ENCODE measurements around the gene CEP89.
"Not testable (repeated sequence)": the region's sequence is repeated elsewhere in the genome, so short reads cannot be mapped to it uniquely, and the experiment has no call there.

The CEP89 gene

GRCh38 chr19:32988724-32989123 lies 17.0 kb upstream of the CEP89 start:
- Histone ChIP-seq H3K36me3 (ENCODE audit: insufficient read depth, low read length) (no peaks in the 10 kb centered on the region), H3K4me1 (ENCODE audit: insufficient read depth, low read length, poor library complexity, severe bottlenecking) (no peaks in the 10 kb centered on the region), H3K4me2 (ENCODE audit: low read depth, low read length, poor library complexity, severe bottlenecking) (no peak overlapping the region), H3K9ac (ENCODE audit: low read depth, low read length, poor library complexity, severe bottlenecking) (no peak overlapping the region), H3K9me3 (ENCODE audit: insufficient read depth, low read depth, low read length) (no peaks in the 10 kb centered on the region), H2AFZ (ENCODE audit: low read length) (no peak overlapping the region), H3K27me3 (ENCODE audit: insufficient read depth, low read length, poor library complexity, severe bottlenecking) (no peaks in the 10 kb centered on the region), H3F3A (ENCODE audit: low read depth) (no peaks in the 10 kb centered on the region), H3K9me2 (replicated peaks; ENCODE audit: low read depth, low read length) (no peaks in the 10 kb centered on the region), H4K20me1 (ENCODE audit: insufficient read depth, low read length, poor library complexity, severe bottlenecking) (no peaks in the 10 kb centered on the region), H3K4me3 (ENCODE audit: low read length, poor library complexity, severe bottlenecking) (no peak overlapping the region), H3K79me2 (ENCODE audit: insufficient read depth, low read length) (no peaks in the 10 kb centered on the region)
- TF ChIP-seq EZH2phosphoT487 (IDR thresholded peaks at IDR 0.05; ENCODE audit: borderline replicate concordance), result no peak
- TF ChIP-seq, protein P1, sequence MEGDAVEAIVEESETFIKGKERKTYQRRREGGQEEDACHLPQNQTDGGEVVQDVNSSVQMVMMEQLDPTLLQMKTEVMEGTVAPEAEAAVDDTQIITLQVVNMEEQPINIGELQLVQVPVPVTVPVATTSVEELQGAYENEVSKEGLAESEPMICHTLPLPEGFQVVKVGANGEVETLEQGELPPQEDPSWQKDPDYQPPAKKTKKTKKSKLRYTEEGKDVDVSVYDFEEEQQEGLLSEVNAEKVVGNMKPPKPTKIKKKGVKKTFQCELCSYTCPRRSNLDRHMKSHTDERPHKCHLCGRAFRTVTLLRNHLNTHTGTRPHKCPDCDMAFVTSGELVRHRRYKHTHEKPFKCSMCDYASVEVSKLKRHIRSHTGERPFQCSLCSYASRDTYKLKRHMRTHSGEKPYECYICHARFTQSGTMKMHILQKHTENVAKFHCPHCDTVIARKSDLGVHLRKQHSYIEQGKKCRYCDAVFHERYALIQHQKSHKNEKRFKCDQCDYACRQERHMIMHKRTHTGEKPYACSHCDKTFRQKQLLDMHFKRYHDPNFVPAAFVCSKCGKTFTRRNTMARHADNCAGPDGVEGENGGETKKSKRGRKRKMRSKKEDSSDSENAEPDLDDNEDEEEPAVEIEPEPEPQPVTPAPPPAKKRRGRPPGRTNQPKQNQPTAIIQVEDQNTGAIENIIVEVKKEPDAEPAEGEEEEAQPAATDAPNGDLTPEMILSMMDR (conservative IDR thresholded peaks at IDR 0.05; ENCODE audit: low read length), result no peak

DNA sequence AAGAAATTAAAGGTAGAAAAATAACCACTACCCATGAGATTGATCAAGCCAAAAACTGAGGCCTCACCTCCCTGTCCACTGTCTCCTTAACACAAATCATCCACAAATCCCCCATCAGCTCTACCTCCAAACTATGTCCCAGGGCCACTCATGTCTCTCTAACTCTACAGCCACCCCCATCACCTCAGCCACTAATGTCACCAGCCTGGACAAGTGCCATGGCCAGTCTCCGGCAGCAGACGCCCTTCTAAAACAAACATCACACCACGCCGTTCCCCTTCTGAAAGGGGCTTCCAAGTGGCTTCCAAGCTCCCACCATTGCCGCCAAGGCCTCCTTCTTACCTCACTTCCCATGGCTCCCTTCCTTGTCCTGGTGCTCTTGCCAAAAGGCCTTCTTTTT lies 16.5 kb upstream of the CEP89 start:
- not testable (repeated sequence) for H3K9me3 ChIP-seq (ENCODE audit: insufficient read depth, low read depth, low read length); H4K20me1 ChIP-seq (ENCODE audit: insufficient read depth, low read length, poor library complexity, severe bottlenecking); H3K4me1 ChIP-seq (ENCODE audit: insufficient read depth, low read length, poor library complexity, severe bottlenecking); H3K4me3 ChIP-seq (ENCODE audit: low read length, poor library complexity, severe bottlenecking); H3K36me3 ChIP-seq (ENCODE audit: insufficient read depth, low read length); H3F3A ChIP-seq (ENCODE audit: low read depth); H3K79me2 ChIP-seq (ENCODE audit: insufficient read depth, low read length); H3K9ac ChIP-seq (ENCODE audit: low read depth, low read length, poor library complexity, severe bottlenecking); H3K9me2 ChIP-seq (replicated peaks; ENCODE audit: low read depth, low read length); H3K27me3 ChIP-seq (ENCODE audit: insufficient read depth, low read length, poor library complexity, severe bottlenecking); H3K4me2 ChIP-seq (ENCODE audit: low read depth, low read length, poor library complexity, severe bottlenecking); H2AFZ ChIP-seq (ENCODE audit: low read length)

DNA sequence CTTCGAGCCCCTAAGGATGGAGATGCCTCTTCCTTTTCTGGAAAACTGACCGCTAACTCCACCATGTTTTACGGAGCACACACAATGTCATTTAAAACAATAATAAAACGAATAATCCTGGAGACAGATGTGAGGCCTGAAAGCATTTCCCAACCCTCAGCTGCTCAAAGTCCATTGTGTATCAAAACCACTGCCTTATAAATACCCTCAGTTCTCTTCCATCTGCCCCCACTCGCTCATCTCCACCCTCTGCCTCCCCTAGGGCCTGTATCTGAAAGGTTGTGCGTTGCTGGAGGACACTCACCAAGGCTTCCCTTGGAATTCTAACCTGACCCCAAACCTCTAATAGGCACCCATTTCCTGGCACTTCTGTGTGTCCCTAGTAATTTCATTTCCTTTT lies 10.7 kb upstream of the CEP89 start:
- H3F3A ChIP-seq (ENCODE audit: low read depth); H3K9me2 ChIP-seq (replicated peaks; ENCODE audit: low read depth, low read length); H3K79me2 ChIP-seq (ENCODE audit: insufficient read depth, low read length); H2AFZ ChIP-seq (ENCODE audit: low read length); H3K9ac ChIP-seq (ENCODE audit: low read depth, low read length, poor library complexity, severe bottlenecking); H3K4me3 ChIP-seq (ENCODE audit: low read length, poor library complexity, severe bottlenecking); H3K9me3 ChIP-seq (ENCODE audit: insufficient read depth, low read depth, low read length); H3K27me3 ChIP-seq (ENCODE audit: insufficient read depth, low read length, poor library complexity, severe bottlenecking); H3K36me3 ChIP-seq (ENCODE audit: insufficient read depth, low read length); H4K20me1 ChIP-seq (ENCODE audit: insufficient read depth, low read length, poor library complexity, severe bottlenecking); H3K4me2 ChIP-seq (ENCODE audit: low read depth, low read length, poor library complexity, severe bottlenecking); H3K4me1 ChIP-seq (ENCODE audit: insufficient read depth, low read length, poor library complexity, severe bottlenecking): not testable (repeated sequence)

- H3K4me3 ChIP-seq (ENCODE audit: low read length, poor library complexity, severe bottlenecking); H3K36me3 ChIP-seq (ENCODE audit: insufficient read depth, low read length); H4K20me1 ChIP-seq (ENCODE audit: insufficient read depth, low read length, poor library complexity, severe bottlenecking): not testable (repeated sequence)
Measured at GRCh38 chr19:32979807-32980206, 8.0 kb upstream of the CEP89 start.

DNA sequence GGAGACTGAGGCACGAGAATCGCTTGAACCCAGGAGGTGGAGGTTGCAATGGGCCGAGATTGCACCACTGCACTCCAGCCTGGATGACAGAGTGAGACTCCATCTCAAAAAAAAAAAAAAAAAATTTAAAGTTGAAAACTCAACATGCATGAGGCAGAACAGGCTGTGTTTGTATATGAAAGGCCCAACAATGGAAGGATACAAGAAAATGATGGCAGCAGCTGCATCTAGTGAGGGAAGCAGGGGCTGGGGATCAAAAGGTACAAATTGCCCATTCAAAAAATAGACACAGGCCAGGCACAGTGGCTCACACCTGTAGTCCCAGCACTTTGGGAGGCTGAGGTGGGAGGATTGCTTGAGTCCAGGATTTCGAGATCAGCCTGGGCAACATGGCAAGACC lies 6.1 kb upstream of the CEP89 start:
- not testable (repeated sequence) for H3K4me1 ChIP-seq (ENCODE audit: insufficient read depth, low read length, poor library complexity, severe bottlenecking); H3K9me3 ChIP-seq (ENCODE audit: insufficient read depth, low read depth, low read length); H3F3A ChIP-seq (ENCODE audit: low read depth); H3K27me3 ChIP-seq (ENCODE audit: insufficient read depth, low read length, poor library complexity, severe bottlenecking); H3K79me2 ChIP-seq (ENCODE audit: insufficient read depth, low read length); H3K9me2 ChIP-seq (replicated peaks; ENCODE audit: low read depth, low read length); H3K36me3 ChIP-seq (ENCODE audit: insufficient read depth, low read length); H3K9ac ChIP-seq (ENCODE audit: low read depth, low read length, poor library complexity, severe bottlenecking); H2AFZ ChIP-seq (ENCODE audit: low read length); H4K20me1 ChIP-seq (ENCODE audit: insufficient read depth, low read length, poor library complexity, severe bottlenecking); H3K4me2 ChIP-seq (ENCODE audit: low read depth, low read length, poor library complexity, severe bottlenecking); H3K4me3 ChIP-seq (ENCODE audit: low read length, poor library complexity, severe bottlenecking)

More at GRCh38 chr19:32979807-32980206, 8.0 kb upstream of the CEP89 start:
- not testable (repeated sequence) for H3K9me3 ChIP-seq (ENCODE audit: insufficient read depth, low read depth, low read length); H3F3A ChIP-seq (ENCODE audit: low read depth); H3K4me1 ChIP-seq (ENCODE audit: insufficient read depth, low read length, poor library complexity, severe bottlenecking); H3K79me2 ChIP-seq (ENCODE audit: insufficient read depth, low read length); H3K27me3 ChIP-seq (ENCODE audit: insufficient read depth, low read length, poor library complexity, severe bottlenecking); H3K9ac ChIP-seq (ENCODE audit: low read depth, low read length, poor library complexity, severe bottlenecking); H3K4me2 ChIP-seq (ENCODE audit: low read depth, low read length, poor library complexity, severe bottlenecking); H3K9me2 ChIP-seq (replicated peaks; ENCODE audit: low read depth, low read length); H2AFZ ChIP-seq (ENCODE audit: low read length)
